ENCODE measurements around the gene PEX14. TPM values are rescaled to one million over a fixed set of nuclear protein-coding genes. Genes with fewer than 3 reads are reported as not detected.

Gene PEX14
- total RNA-seq, 1 donor from 2014 or later, result 17.4 TPM

- peaks cover 10% of the 10 kb centered on the region for H3K4me1 Mint-ChIP-seq (ENCODE audit: low read depth)
- no peak for TF ChIP-seq CTCF (IDR thresholded peaks at IDR 0.05)
- peak; percentile 67 for DNase-seq (ENCODE audit: low spot score)
- no peaks in the 10 kb centered on the region for H3K27me3 Mint-ChIP-seq (ENCODE audit: low read depth)
- H3K4me3 Mint-ChIP-seq (ENCODE audit: unreplicated experiment), result no peak overlapping the region
- peaks cover 6% of the 10 kb centered on the region for H3K36me3 Mint-ChIP-seq (ENCODE audit: low read depth)
- no peak overlapping the region for H3K27ac Mint-ChIP-seq (ENCODE audit: unreplicated experiment)
- H3K9me3 Mint-ChIP-seq (ENCODE audit: low read depth), result no peaks in the 10 kb centered on the region
Measured at GRCh38 chr1:10625076-10625475, 150.3 kb downstream of the PEX14 start.

DNA sequence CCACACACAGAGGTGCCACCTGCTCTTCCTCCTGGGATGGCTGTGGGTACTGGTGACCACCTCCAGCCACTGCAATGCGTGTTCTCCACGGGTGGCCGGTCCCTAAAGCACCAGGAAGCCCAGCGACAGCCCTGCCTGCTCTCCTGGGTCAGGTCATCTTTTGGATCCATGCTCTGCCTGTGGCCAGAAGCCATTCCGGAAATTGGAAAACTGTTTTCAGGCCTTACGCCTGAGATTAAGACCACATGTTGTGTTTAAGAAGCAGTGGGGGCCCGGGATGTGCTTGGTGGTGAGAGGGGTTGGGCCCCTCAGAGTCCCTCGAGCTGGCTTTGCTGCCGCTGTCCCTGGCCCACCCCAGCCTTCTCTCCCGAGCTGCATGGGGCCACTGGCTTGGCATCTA lies 150.8 kb downstream of the PEX14 start:
- Mint-ChIP-seq H3K9me3 (ENCODE audit: low read depth) (no peaks in the 10 kb centered on the region), H3K4me1 (ENCODE audit: low read depth) (peaks cover 10% of the 10 kb centered on the region), H3K4me3 (ENCODE audit: unreplicated experiment) (no peak overlapping the region), H3K27me3 (ENCODE audit: low read depth) (no peaks in the 10 kb centered on the region), H3K27ac (ENCODE audit: unreplicated experiment) (no peak overlapping the region), H3K36me3 (ENCODE audit: low read depth) (peaks cover 6% of the 10 kb centered on the region)
- no peak for TF ChIP-seq CTCF (IDR thresholded peaks at IDR 0.05)
- peak; percentile 71 for DNase-seq (ENCODE audit: low spot score)

DNA sequence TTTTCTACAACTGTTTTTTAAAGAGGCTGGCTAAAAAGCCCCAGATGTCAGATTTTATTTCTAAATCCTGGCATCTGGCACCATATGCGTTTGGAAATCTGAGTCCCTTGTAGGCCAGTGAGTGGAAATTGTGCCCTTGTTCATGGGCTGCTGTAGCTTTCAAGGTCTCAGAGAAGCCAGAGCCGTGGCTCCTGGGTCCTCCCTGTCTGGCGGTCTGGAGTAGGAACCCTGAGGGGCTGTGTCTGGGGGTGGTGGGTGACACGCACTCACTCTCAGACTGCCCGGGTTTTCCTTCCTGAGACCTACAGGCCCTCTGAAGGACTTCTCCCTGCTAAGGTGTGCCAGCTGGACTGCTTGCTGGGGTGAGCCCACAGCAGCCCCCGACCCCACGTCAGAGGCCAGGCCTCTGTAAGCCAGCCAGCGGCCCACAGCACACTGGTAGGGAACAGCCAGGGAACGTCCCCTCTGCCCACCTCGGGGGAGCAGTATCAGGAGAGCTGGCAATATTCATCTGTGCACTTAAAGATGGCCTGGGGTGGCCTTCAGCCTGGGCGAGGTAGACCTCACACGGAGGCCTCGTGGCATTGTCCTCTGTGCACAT lies 151.5 kb downstream of the PEX14 start:
- Mint-ChIP-seq H3K9me3 (ENCODE audit: low read depth) (no peaks in the 10 kb centered on the region), H3K36me3 (ENCODE audit: low read depth) (peaks cover 6% of the 10 kb centered on the region), H3K27me3 (ENCODE audit: low read depth) (no peaks in the 10 kb centered on the region), H3K27ac (ENCODE audit: unreplicated experiment) (no peak overlapping the region), H3K4me1 (ENCODE audit: low read depth) (peaks cover 10% of the 10 kb centered on the region), H3K4me3 (ENCODE audit: unreplicated experiment) (no peak overlapping the region)
- TF ChIP-seq CTCF (IDR thresholded peaks at IDR 0.05), result no peak
- peak; percentile 55 for DNase-seq (ENCODE audit: low spot score)

DNA sequence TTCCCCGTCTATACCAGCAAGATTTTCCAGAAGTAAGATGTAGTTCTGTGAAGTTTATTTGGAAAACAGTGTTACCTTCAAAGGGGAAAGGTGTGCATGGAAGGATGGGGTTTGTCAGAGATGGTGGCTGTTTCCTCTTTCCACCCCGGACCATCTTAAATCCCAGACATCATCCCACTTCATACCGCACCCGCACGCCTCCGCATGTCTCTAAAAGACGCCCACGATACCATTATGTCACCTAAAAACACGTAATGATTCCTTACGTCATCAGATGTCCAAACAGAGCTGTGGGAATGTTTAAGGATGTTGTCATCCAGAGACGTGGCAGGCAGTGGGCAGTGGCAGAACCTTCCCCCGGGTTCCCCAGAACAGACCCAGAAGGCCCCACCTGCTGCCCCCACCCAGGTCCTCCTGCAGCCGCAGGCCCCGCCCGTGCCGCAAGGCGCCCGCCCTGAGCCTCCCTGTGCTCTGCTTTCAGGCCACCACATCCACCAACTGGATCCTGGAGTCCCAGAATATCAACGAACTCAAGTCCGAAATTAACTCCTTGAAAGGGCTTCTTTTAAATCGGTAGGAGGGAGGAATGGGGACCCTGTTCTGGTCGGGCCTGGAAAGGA lies 152.2 kb downstream of the PEX14 start:
- no peaks in the 10 kb centered on the region for H3K9me3 Mint-ChIP-seq (ENCODE audit: low read depth)
- H3K27ac Mint-ChIP-seq (ENCODE audit: unreplicated experiment), result no peak overlapping the region
- no peak overlapping the region for H3K4me3 Mint-ChIP-seq (ENCODE audit: unreplicated experiment)
- no peaks in the 10 kb centered on the region for H3K27me3 Mint-ChIP-seq (ENCODE audit: low read depth)
- no peak for TF ChIP-seq CTCF (IDR thresholded peaks at IDR 0.05)
- peaks cover 6% of the 10 kb centered on the region for H3K36me3 Mint-ChIP-seq (ENCODE audit: low read depth)
- H3K4me1 Mint-ChIP-seq (ENCODE audit: low read depth), result peaks cover 14% of the 10 kb centered on the region
- peak; percentile 75 for DNase-seq (ENCODE audit: low spot score)

DNA sequence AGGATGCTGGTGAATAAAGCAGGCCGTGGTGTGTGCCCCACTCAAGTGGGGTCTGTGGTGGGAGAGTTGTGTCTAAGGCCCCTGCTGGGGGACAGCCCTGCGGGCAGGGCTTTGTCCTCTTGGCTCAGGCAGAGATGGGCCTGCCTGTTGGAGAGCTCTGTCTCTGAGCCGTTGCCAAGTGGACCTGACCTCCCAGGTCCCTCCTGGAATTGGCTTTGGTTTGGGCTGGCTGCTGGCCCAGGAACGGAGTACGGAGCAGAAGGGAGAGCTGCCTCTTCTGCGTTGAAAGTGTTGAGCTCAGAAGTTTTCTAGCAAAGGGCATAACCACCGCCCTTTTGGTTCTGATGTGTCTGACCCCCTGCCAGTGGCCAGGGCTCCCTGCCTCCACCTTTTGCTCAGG lies 153.9 kb downstream of the PEX14 start:
- Mint-ChIP-seq H3K4me1 (ENCODE audit: low read depth) (peaks cover 25% of the 10 kb centered on the region), H3K36me3 (ENCODE audit: low read depth) (peaks cover 3% of the 10 kb centered on the region), H3K27me3 (ENCODE audit: low read depth) (no peaks in the 10 kb centered on the region), H3K4me3 (ENCODE audit: unreplicated experiment) (no peak overlapping the region), H3K27ac (ENCODE audit: unreplicated experiment) (no peak overlapping the region), H3K9me3 (ENCODE audit: low read depth) (no peaks in the 10 kb centered on the region)
- DNase-seq (ENCODE audit: low spot score), result peak; percentile 68
- no peak for TF ChIP-seq CTCF (IDR thresholded peaks at IDR 0.05)

All from chondrocyte (in vitro differentiated cells).